ENCODE measurements around the gene CCNC. TPM values are rescaled to one million over a fixed set of nuclear protein-coding genes. Genes with fewer than 3 reads are reported as not detected.

The CCNC gene, protein sequence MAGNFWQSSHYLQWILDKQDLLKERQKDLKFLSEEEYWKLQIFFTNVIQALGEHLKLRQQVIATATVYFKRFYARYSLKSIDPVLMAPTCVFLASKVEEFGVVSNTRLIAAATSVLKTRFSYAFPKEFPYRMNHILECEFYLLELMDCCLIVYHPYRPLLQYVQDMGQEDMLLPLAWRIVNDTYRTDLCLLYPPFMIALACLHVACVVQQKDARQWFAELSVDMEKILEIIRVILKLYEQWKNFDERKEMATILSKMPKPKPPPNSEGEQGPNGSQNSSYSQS
- 24.8 to 38.9 TPM (median 26.4 TPM) in 5 replicates for total RNA-seq (2022; extraction: Qiagen RNA extraction)

DNA sequence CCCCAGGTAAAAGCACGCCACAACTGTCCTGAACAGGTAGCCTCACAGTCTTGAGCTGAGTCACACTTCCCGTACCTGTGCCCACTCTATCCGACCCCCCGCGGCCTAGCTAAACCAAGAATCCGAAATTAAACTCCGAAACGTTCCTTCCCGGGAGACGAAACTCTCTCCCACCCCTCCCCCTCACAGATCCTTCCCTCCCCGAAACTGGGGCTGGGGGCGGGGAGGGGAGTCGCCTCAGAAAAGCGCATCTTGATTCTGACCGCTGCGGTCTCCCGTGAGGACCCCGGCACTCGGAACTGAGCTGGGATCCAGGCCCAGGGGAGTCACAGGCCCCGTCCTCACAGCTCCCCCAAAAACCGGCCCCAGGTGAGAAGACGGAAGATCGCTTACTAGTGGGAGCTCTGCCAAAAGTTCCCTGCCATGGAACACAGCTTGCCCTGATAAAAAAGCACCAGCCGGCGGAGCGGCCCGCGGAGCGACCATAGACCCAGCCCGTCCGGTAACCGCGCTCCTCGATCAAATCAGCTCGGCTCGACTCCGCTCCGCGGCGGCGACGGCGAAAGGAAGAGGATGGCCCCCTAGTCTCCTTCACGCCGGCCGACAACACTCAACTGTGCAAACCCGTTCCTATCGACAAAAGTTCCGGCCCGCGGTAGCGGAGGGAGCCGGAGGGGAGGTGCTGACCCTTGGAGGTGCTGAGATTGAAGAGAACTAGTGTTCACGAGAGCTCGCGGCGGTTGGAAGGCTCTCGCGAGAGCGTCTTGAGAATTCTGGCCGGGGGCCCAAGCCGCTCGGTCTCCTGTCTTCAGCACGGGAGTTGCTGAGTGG lies at the start of gene CCNC:
Gene CCNC (minus strand): TSS at position 558 of the 831 bp plus-strand sequence. CDS start 133 bp downstream, at position 425.

DNA sequence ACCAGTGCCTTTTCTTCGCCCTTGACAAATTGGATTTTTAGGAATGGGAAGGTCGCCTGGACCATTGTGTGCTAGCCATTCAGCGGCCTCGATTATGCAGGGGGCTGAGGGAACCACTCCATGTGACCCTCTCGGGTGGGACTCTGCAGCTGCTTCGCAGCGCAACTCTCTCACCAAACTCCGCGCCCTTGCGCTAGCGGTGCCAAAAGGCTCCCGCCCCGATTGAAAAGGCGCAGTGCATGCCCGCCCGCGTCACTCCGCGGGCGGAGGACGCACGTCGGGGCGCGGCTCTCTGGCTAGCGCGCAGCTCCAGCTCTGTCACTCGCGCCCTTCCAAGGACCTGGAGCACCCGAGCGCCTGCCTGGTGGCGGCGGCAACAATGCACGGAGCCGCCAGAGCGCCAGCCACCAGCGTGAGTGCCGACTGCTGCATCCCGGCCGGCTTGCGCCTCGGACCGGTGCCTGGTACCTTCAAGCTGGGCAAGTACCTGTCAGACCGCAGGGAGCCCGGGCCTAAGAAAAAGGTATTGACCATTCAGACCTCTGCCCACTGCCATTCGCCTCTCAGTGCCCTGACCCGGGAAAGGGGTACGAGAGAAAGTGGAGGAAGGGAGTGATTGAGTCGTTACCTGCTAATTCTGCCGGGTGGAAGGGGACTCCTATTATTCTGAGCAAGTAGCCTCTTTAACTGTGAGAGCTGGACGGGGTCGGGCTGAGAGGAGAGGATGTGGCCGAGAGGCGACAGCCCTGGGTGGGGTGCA lies 38.4 kb upstream of the CCNC start, which contains the start of gene PRDM13:
Gene PRDM13 (plus strand): TSS at position 178 of the 760 bp plus-strand sequence. CDS start 202 bp downstream, at position 380.

Other genes starting within 250 kb of the CCNC start
- 5.9 to 7.8 TPM (median 6.1 TPM) in 5 replicates for gene FAXC, start 219.0 kb downstream of the CCNC start, total RNA-seq (2022; extraction: Qiagen RNA extraction)
- gene COQ3, start 174.5 kb downstream of the CCNC start, total RNA-seq (2022; extraction: Qiagen RNA extraction): 9.5 to 10.5 TPM (median 9.9 TPM) in 5 replicates
- gene PNISR, start 143.4 kb downstream of the CCNC start, total RNA-seq (2022; extraction: Qiagen RNA extraction): 21.4 to 28.6 TPM (median 24.5 TPM) in 5 replicates
- 4.2 to 5.5 TPM (median 4.7 TPM) in 5 replicates for gene USP45, start 53.2 kb downstream of the CCNC start, total RNA-seq (2022; extraction: Qiagen RNA extraction)
- gene PRDM13, start 38.2 kb upstream of the CCNC start, total RNA-seq (2022; extraction: Qiagen RNA extraction): 0.77 to 1.3 TPM (median 0.96 TPM) in 5 replicates

Data from A549 treated with AZD2906 at 1 μM for 4 hours (cell line).